ENCODE measurements around the gene DGAT2L6.

- no peak for TF ChIP-seq YY1 (IDR thresholded peaks at IDR 0.05)
- no peak for TF ChIP-seq TAF1 (conservative IDR thresholded peaks at IDR 0.05)
- TF ChIP-seq, protein P1, sequence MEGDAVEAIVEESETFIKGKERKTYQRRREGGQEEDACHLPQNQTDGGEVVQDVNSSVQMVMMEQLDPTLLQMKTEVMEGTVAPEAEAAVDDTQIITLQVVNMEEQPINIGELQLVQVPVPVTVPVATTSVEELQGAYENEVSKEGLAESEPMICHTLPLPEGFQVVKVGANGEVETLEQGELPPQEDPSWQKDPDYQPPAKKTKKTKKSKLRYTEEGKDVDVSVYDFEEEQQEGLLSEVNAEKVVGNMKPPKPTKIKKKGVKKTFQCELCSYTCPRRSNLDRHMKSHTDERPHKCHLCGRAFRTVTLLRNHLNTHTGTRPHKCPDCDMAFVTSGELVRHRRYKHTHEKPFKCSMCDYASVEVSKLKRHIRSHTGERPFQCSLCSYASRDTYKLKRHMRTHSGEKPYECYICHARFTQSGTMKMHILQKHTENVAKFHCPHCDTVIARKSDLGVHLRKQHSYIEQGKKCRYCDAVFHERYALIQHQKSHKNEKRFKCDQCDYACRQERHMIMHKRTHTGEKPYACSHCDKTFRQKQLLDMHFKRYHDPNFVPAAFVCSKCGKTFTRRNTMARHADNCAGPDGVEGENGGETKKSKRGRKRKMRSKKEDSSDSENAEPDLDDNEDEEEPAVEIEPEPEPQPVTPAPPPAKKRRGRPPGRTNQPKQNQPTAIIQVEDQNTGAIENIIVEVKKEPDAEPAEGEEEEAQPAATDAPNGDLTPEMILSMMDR (IDR thresholded peaks at IDR 0.05; ENCODE audit: low read depth, low read length, missing input control): no peak
- no peak for TF ChIP-seq JUND (IDR thresholded peaks at IDR 0.05)
- TF ChIP-seq RAD21 (IDR thresholded peaks at IDR 0.05): no peak
- TF ChIP-seq, protein P2, sequence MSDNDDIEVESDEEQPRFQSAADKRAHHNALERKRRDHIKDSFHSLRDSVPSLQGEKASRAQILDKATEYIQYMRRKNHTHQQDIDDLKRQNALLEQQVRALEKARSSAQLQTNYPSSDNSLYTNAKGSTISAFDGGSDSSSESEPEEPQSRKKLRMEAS (IDR thresholded peaks at IDR 0.05): no peak
- TF ChIP-seq SP1 (IDR thresholded peaks at IDR 0.05): no peak
- TF ChIP-seq REST (IDR thresholded peaks at IDR 0.05): no peak
- no peak for TF ChIP-seq ZBTB33 (IDR thresholded peaks at IDR 0.05)
- no peak for TF ChIP-seq RXRA (IDR thresholded peaks at IDR 0.05)
- TF ChIP-seq, protein P3, sequence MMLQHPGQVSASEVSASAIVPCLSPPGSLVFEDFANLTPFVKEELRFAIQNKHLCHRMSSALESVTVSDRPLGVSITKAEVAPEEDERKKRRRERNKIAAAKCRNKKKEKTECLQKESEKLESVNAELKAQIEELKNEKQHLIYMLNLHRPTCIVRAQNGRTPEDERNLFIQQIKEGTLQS (IDR thresholded peaks at IDR 0.05): no peak
- no peak for TF ChIP-seq FOXA2 (IDR thresholded peaks at IDR 0.05)
Observed at GRCh38 chrX:70176938-70177533, at the start of gene DGAT2L6.

All from liver (tissue), 3 donors.